ENCODE results near the gene IGFL1.

Gene IGFL1

GRCh38 chr19:46226438-46226973, 3.0 kb upstream of the IGFL1 start:
- Histone ChIP-seq H3K79me2 (ENCODE audit: insufficient read depth, low read length) (no peaks in the 10 kb centered on the region), H3K4me2 (ENCODE audit: low read depth, low read length, poor library complexity, severe bottlenecking) (no peak overlapping the region), H3K27ac (ENCODE audit: low read depth, low read length) (no peak overlapping the region), H4K20me1 (ENCODE audit: low read depth, low read length) (no peaks in the 10 kb centered on the region), H3K9me2 (replicated peaks; ENCODE audit: insufficient read depth, low read length) (no peaks in the 10 kb centered on the region), H3K27me3 (ENCODE audit: low read length) (no peaks in the 10 kb centered on the region), H3K9me3 (ENCODE audit: insufficient read depth, low read length) (no peaks in the 10 kb centered on the region), H3F3A (ENCODE audit: insufficient read depth) (no peaks in the 10 kb centered on the region), H3K9ac (ENCODE audit: low read length) (no peak overlapping the region), H3K4me3 (ENCODE audit: insufficient read depth, low read length, poor library complexity, severe bottlenecking) (no peak overlapping the region), H3K36me3 (ENCODE audit: low read length) (no peaks in the 10 kb centered on the region), H2AFZ (ENCODE audit: low read depth, low read length, severe bottlenecking) (no peak overlapping the region)
- TF ChIP-seq CTCF (IDR thresholded peaks at IDR 0.05; ENCODE audit: insufficient read depth, low read length, poor library complexity, severe bottlenecking), result no peak
- no peak for TF ChIP-seq EZH2phosphoT487 (conservative IDR thresholded peaks at IDR 0.05; ENCODE audit: low read length)

GRCh38 chr19:46232029-46232428, 2.5 kb downstream of the IGFL1 start:
- H3K79me2 ChIP-seq (ENCODE audit: insufficient read depth, low read length), result no peaks in the 10 kb centered on the region
- H3K27ac ChIP-seq (ENCODE audit: low read depth, low read length), result no peak overlapping the region
- H3F3A ChIP-seq (ENCODE audit: insufficient read depth), result no peaks in the 10 kb centered on the region
- no peak overlapping the region for H3K4me2 ChIP-seq (ENCODE audit: low read depth, low read length, poor library complexity, severe bottlenecking)
- H3K9me3 ChIP-seq (ENCODE audit: insufficient read depth, low read length), result no peaks in the 10 kb centered on the region
- no peaks in the 10 kb centered on the region for H3K36me3 ChIP-seq (ENCODE audit: low read length)
- no peaks in the 10 kb centered on the region for H3K9me2 ChIP-seq (replicated peaks; ENCODE audit: insufficient read depth, low read length)
- no peak overlapping the region for H3K4me3 ChIP-seq (ENCODE audit: insufficient read depth, low read length, poor library complexity, severe bottlenecking)
- TF ChIP-seq EZH2phosphoT487 (conservative IDR thresholded peaks at IDR 0.05; ENCODE audit: low read length) (no peak), CTCF (IDR thresholded peaks at IDR 0.05; ENCODE audit: insufficient read depth, low read length, poor library complexity, severe bottlenecking) (no peak)
- H3K9ac ChIP-seq (ENCODE audit: low read length), result no peak overlapping the region
- no peaks in the 10 kb centered on the region for H4K20me1 ChIP-seq (ENCODE audit: low read depth, low read length)
- H3K27me3 ChIP-seq (ENCODE audit: low read length), result no peaks in the 10 kb centered on the region
- no peak overlapping the region for H2AFZ ChIP-seq (ENCODE audit: low read depth, low read length, severe bottlenecking)

GRCh38 chr19:46232468-46232867, 2.9 kb downstream of the IGFL1 start:
- H3K4me3 ChIP-seq (ENCODE audit: insufficient read depth, low read length, poor library complexity, severe bottlenecking), result no peak overlapping the region
- no peak for TF ChIP-seq EZH2phosphoT487 (conservative IDR thresholded peaks at IDR 0.05; ENCODE audit: low read length)
- TF ChIP-seq CTCF (IDR thresholded peaks at IDR 0.05; ENCODE audit: insufficient read depth, low read length, poor library complexity, severe bottlenecking), result no peak
- H4K20me1 ChIP-seq (ENCODE audit: low read depth, low read length), result no peaks in the 10 kb centered on the region
- H3F3A ChIP-seq (ENCODE audit: insufficient read depth), result no peaks in the 10 kb centered on the region
- no peak overlapping the region for H3K9ac ChIP-seq (ENCODE audit: low read length)
- H3K4me2 ChIP-seq (ENCODE audit: low read depth, low read length, poor library complexity, severe bottlenecking), result no peak overlapping the region
- no peak overlapping the region for H3K27ac ChIP-seq (ENCODE audit: low read depth, low read length)
- H3K9me2 ChIP-seq (replicated peaks; ENCODE audit: insufficient read depth, low read length), result no peaks in the 10 kb centered on the region
- no peaks in the 10 kb centered on the region for H3K27me3 ChIP-seq (ENCODE audit: low read length)
- H2AFZ ChIP-seq (ENCODE audit: low read depth, low read length, severe bottlenecking), result no peak overlapping the region
- no peaks in the 10 kb centered on the region for H3K9me3 ChIP-seq (ENCODE audit: insufficient read depth, low read length)
- H3K79me2 ChIP-seq (ENCODE audit: insufficient read depth, low read length), result no peaks in the 10 kb centered on the region
- H3K36me3 ChIP-seq (ENCODE audit: low read length), result no peaks in the 10 kb centered on the region

Measured in SU-DHL-6 (cell line).